Nephron (organoid): ENCODE results near the gene NBEA.
"Not testable (repeated sequence)": the region's sequence is repeated elsewhere in the genome, so short reads cannot be mapped to it uniquely, and the experiment has no call there.

Experiments used
- H3K27ac Mint-ChIP-seq, 3 experiments: 2 replicates each; pipeline ENCODE4 v1.8.0; 2020; ENCODE audit warnings: mixed read lengths in 3 of 3, mild to moderate bottlenecking in 2 of 3, moderate library complexity in 1 of 3
- H3K27me3 Mint-ChIP-seq: 2 replicates; pipeline ENCODE4 v1.8.0; 2021; ENCODE audit warnings: low read depth, mild to moderate bottlenecking, moderate library complexity, mixed read lengths
- H3K36me3 Mint-ChIP-seq: 2 replicates; pipeline ENCODE4 v1.8.0; 2020; ENCODE audit warnings: low read depth, mixed read lengths
- H3K4me1 Mint-ChIP-seq: 2 replicates; pipeline ENCODE4 v1.8.0; 2020; ENCODE audit warnings: mixed read lengths
- H3K4me3 Mint-ChIP-seq, 3 experiments: 2 replicates each; pipeline ENCODE4 v1.8.0; 2020; ENCODE audit warnings: mild to moderate bottlenecking in 3 of 3, mixed read lengths in 3 of 3, moderate library complexity in 2 of 3
- H3K9me3 Mint-ChIP-seq: 2 replicates; pipeline ENCODE4 v1.8.0; 2020; ENCODE audit warnings: mixed read lengths
- CTCF ChIP-seq, 3 experiments: fragments of 200-600 bp; sonication (generic); IDR thresholded peaks; one replicate each; pipeline ENCODE4 v1.5.0; 2021; ENCODE audit warnings: antibody characterized with exemption in 3 of 3; ENCODE audit not compliant: unreplicated experiment in 3 of 3

NBEA gene

GRCh38 chr13:35393886-35394285, 451.8 kb downstream of the NBEA start:
- Mint-ChIP-seq H3K36me3 (no peaks in the 10 kb centered on the region), H3K4me3 (no peak overlapping the region), H3K27me3 (no peaks in the 10 kb centered on the region), H3K27ac (no peak overlapping the region), H3K4me1 (peaks cover 17% of the 10 kb centered on the region), H3K9me3 (peaks cover 5% of the 10 kb centered on the region)
- TF ChIP-seq CTCF (IDR thresholded peaks at IDR 0.05; ENCODE audit: unreplicated experiment in 3 of 3), result no peak

GRCh38 chr13:35408285-35408684, 466.2 kb downstream of the NBEA start:
- not testable (repeated sequence) for H3K9me3 Mint-ChIP-seq, H3K27ac Mint-ChIP-seq, H3K4me3 Mint-ChIP-seq

GRCh38 chr13:35411059-35411744, 469.1 kb downstream of the NBEA start:
- Mint-ChIP-seq H3K4me1 (no peaks in the 10 kb centered on the region), H3K36me3 (peaks cover 4% of the 10 kb centered on the region), H3K9me3 (peaks cover 15% of the 10 kb centered on the region), H3K27me3 (no peaks in the 10 kb centered on the region), H3K27ac (no peak overlapping the region), H3K4me3 (no peak overlapping the region)
- no peak for TF ChIP-seq CTCF (IDR thresholded peaks at IDR 0.05; ENCODE audit: unreplicated experiment in 3 of 3)

More at GRCh38 chr13:35408285-35408684, 466.2 kb downstream of the NBEA start:
- H3K36me3 Mint-ChIP-seq, H3K27me3 Mint-ChIP-seq, H3K4me1 Mint-ChIP-seq: not testable (repeated sequence)

- peaks cover 4% of the 10 kb centered on the region for H3K4me1 Mint-ChIP-seq
- H3K9me3 Mint-ChIP-seq, result no peaks in the 10 kb centered on the region
- no peak for TF ChIP-seq CTCF (IDR thresholded peaks at IDR 0.05; ENCODE audit: unreplicated experiment in 3 of 3)
- peak overlapping the region in 1 of 3 experiments; percentile 19 for H3K27ac Mint-ChIP-seq
- H3K4me3 Mint-ChIP-seq, result no peak overlapping the region
- no peaks in the 10 kb centered on the region for H3K27me3 Mint-ChIP-seq
- no peaks in the 10 kb centered on the region for H3K36me3 Mint-ChIP-seq
These were observed 506.4 kb downstream of the NBEA start for GRCh38 chr13:35448465-35448864.

- Mint-ChIP-seq H3K27me3 (no peaks in the 10 kb centered on the region), H3K27ac (no peak overlapping the region), H3K4me3 (no peak overlapping the region), H3K36me3 (no peaks in the 10 kb centered on the region), H3K4me1 (peaks cover 4% of the 10 kb centered on the region), H3K9me3 (no peaks in the 10 kb centered on the region)
- TF ChIP-seq CTCF (IDR thresholded peaks at IDR 0.05; ENCODE audit: unreplicated experiment in 3 of 3), result no peak
These were observed 507.8 kb downstream of the NBEA start for GRCh38 chr13:35449821-35450220.

- H3K36me3 Mint-ChIP-seq, result peaks cover 4% of the 10 kb centered on the region
- no peaks in the 10 kb centered on the region for H3K9me3 Mint-ChIP-seq
- no peak overlapping the region for H3K4me3 Mint-ChIP-seq
- H3K27me3 Mint-ChIP-seq, result no peaks in the 10 kb centered on the region
- TF ChIP-seq CTCF (IDR thresholded peaks at IDR 0.05; ENCODE audit: unreplicated experiment in 3 of 3), result no peak
- no peaks in the 10 kb centered on the region for H3K4me1 Mint-ChIP-seq
- H3K27ac Mint-ChIP-seq, result no peak overlapping the region
These were observed 513.0 kb downstream of the NBEA start for GRCh38 chr13:35455022-35455421.
